Spleen (tissue), 11 donors: ENCODE measurements around the gene MUC4. TPM values are rescaled to one million over a fixed set of nuclear protein-coding genes. Genes with fewer than 3 reads are reported as not detected.
"Not testable (repeated sequence)": the region's sequence is repeated elsewhere in the genome, so short reads cannot be mapped to it uniquely, and the experiment has no call there.

Experiments
- DNase-seq: peaks from one replicate; pipeline ENCODE4 v3.0.0-alpha.2; 2020
- H3K27ac ChIP-seq, 8 donors: fragments of 200-600 bp; sonication (generic) in 7 of 8; 1 replicate in 4 of 8; 2 replicates in 4 of 8; pipeline versions ENCODE4 v1.5.0 to v1.8.0; 2016 to 2021; ENCODE audit warnings: inconsistent platforms in 4 of 8, mild to moderate bottlenecking in 4 of 8, moderate library complexity in 1 of 8
- H3K27me3 ChIP-seq, 7 donors: fragments of 200-600 bp; sonication (generic) in 6 of 7; replicated peaks in 1 of 7; 1 replicate in 4 of 7; 2 replicates in 3 of 7; pipeline versions ENCODE4 v1.5.0 to v1.8.0; 2016 to 2021; ENCODE audit warnings: inconsistent platforms in 3 of 7, mild to moderate bottlenecking in 1 of 7
- H3K36me3 ChIP-seq, 6 donors: fragments of 200-600 bp; sonication (generic) in 5 of 6; 1 replicate in 4 of 6; 2 replicates in 2 of 6; pipeline versions ENCODE4 v1.5.0 to v1.8.0; 2016 to 2021; ENCODE audit warnings: inconsistent platforms in 2 of 6
- H3K4me1 ChIP-seq, 6 donors: fragments of 200-600 bp; sonication (generic) in 5 of 6; 1 replicate in 3 of 6; 2 replicates in 3 of 6; pipeline versions ENCODE4 v1.5.0 to v1.8.0; 2016 to 2021; ENCODE audit warnings: inconsistent platforms in 3 of 6
- H3K4me3 ChIP-seq, 8 donors: fragments of 200-600 bp; sonication (generic) in 7 of 8; 1 replicate in 4 of 8; 2 replicates in 4 of 8; pipeline versions ENCODE4 v1.5.0 to v1.8.0; 2016 to 2021; ENCODE audit warnings: inconsistent platforms in 4 of 8, mild to moderate bottlenecking in 4 of 8, moderate library complexity in 2 of 8
- H3K9me3 ChIP-seq, 8 donors: fragments of 200-600 bp; sonication (generic) in 7 of 8; 1 replicate in 4 of 8; 2 replicates in 4 of 8; pipeline versions ENCODE4 v1.5.0 to v1.8.0; 2016 to 2021; ENCODE audit warnings: inconsistent platforms in 4 of 8
- POLR2A ChIP-seq, 3 donors: fragments of 450-650 bp; IDR thresholded peaks; one replicate each; pipeline ENCODE4 v1.5.1; 2017; ENCODE audit warnings: antibody characterized with exemption in 3 of 3, mild to moderate bottlenecking in 1 of 3
- POLR2AphosphoS5 ChIP-seq, 3 donors: sonication (generic); formaldehyde crosslinking; IDR thresholded peaks; one replicate each; pipeline ENCODE4 v1.5.1; 2017; ENCODE audit warnings: antibody characterized with exemption in 3 of 3
- WGBS, 5 donors: extraction: QIAGEN DNeasy Blood & Tissue Kit in 3 of 5; methylation state at CpG; one replicate each; pipeline versions ENCODE4 v1.1.5 to v1.1.7; 2013 to 2018; 5-methylcytosine and 5-hydroxymethylcytosine counted together
- intact Hi-C: fragments of 100-400 bp; cut with DNase I; formaldehyde crosslinking; loops from one replicate; pipeline ENCODE4 v1.15.0; 2023; ENCODE audit warnings: low total_unique reads
- polyA plus RNA-seq, 3 donors: library from polyadenylated mRNA; stranded (reverse); fragments of 200-250 nt; gene quantifications; one replicate each; pipeline ENCODE4 v1.2.1, GENCODE V29; 2013
- total RNA-seq, 7 donors: library from RNA; depleted of rRNA in 3 of 7; stranded (reverse); fragments of >200 nt in 3 of 7; fragmentation: NEBNext Ultra II Directional in 4 of 7; extraction: Animal tissue kit (Norgen Biotek cat#: 25700) in 4 of 7; gene quantifications; one replicate each; pipeline versions ENCODE4 v1.1.0 to v1.2.1, GENCODE V29; 2016 to 2021
- TF ChIP-seq, protein P1 (sequence below), 11 experiments: fragments of 200-600 bp in 7 of 11; fragments of 450-650 bp in 4 of 11; sonication (generic) in 4 of 11; IDR thresholded peaks in 8 of 11; conservative IDR thresholded peaks in 3 of 11; 1 replicate in 7 of 11; 2 replicates in 4 of 11; pipeline versions ENCODE4 v1.4.0 to v1.8.0; 2016 to 2021; ENCODE audit warnings: antibody characterized with exemption in 11 of 11, inconsistent platforms in 4 of 11, mild to moderate bottlenecking in 1 of 11
- donor health status: healthy with polysubstance abuse.
- donor health status: DM: no; HTN: no; CAD: no; lungs with moderate emphysema.
- donor health status: DM: no; HTN: no; CAD: no.
- donor health status: Bipolar disorder and iron deficiency.
- donor health status: healthy.
- donor health status: DM: no; HTN: no; CAD: no.
- donor health status: DM: yes; HTN: yes; CAD: no.

Gene MUC4
- total and polyA plus RNA-seq, 10 donors, result 0.02 to 0.03 TPM; not detected in 8

GRCh38 chr3:195720831-195721506, 90.8 kb downstream of the MUC4 start, which contains the start of gene MUC20:
Gene MUC20, plus strand, starts transcription at chr3:195720978. Its CDS starts 30 bp downstream, at chr3:195721008.
- intact Hi-C loops, result not testable (repeated sequence)

GRCh38 chr3:195719514-195720254, 92.0 kb downstream of the MUC4 start:
- H3K36me3 ChIP-seq, result peaks cover 0 to 15% (median 9%) of the 10 kb centered on the region in 6 donors
- H3K27ac ChIP-seq, H3K9me3 ChIP-seq, H3K4me1 ChIP-seq, H3K4me3 ChIP-seq, H3K27me3 ChIP-seq, intact Hi-C loops, DNase-seq: not testable (repeated sequence)
- WGBS, 5 donors, result 88 to 92% (median 92%) methylated on average over 16 of the region's 16 CpGs

More at GRCh38 chr3:195720831-195721506, 90.8 kb downstream of the MUC4 start, which contains the start of gene MUC20:
- not testable (repeated sequence) for H3K4me1 ChIP-seq, H3K9me3 ChIP-seq, H3K4me3 ChIP-seq, DNase-seq, H3K27ac ChIP-seq, H3K27me3 ChIP-seq, H3K36me3 ChIP-seq
- 56 to 75% (median 72%) methylated on average over 5 to 14 of the region's 16 CpGs for WGBS, 5 donors

DNA sequence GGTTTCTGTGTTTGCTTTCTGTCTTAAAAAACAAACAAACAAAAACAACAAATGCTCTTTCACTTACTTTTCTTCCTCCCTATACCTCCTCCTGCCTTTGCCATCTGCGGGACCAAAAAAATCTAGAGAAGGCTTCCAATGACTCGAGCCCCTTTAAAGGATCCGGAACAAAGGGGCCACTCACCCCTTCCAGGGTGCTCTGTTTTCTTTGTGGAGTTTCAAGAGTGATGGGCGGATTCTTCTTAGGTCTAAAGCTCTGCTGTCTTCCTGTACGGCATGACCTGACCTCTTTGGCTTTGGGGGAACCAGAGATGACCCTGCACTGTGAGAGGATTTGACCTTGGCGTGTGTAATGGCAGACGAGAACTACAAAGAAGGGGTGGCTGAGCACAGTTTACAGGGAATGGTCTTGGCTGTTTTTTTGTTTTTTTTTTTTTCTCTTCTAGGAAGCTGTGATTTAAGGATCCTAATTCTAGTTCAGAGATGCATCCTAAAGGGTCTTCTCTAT, 93.2 kb downstream of the MUC4 start:
- no peak for TF ChIP-seq POLR2A (IDR thresholded peaks at IDR 0.05)
- TF ChIP-seq POLR2AphosphoS5 (IDR thresholded peaks at IDR 0.05), result no peak
- TF ChIP-seq, protein P1, sequence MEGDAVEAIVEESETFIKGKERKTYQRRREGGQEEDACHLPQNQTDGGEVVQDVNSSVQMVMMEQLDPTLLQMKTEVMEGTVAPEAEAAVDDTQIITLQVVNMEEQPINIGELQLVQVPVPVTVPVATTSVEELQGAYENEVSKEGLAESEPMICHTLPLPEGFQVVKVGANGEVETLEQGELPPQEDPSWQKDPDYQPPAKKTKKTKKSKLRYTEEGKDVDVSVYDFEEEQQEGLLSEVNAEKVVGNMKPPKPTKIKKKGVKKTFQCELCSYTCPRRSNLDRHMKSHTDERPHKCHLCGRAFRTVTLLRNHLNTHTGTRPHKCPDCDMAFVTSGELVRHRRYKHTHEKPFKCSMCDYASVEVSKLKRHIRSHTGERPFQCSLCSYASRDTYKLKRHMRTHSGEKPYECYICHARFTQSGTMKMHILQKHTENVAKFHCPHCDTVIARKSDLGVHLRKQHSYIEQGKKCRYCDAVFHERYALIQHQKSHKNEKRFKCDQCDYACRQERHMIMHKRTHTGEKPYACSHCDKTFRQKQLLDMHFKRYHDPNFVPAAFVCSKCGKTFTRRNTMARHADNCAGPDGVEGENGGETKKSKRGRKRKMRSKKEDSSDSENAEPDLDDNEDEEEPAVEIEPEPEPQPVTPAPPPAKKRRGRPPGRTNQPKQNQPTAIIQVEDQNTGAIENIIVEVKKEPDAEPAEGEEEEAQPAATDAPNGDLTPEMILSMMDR (IDR thresholded peaks at IDR 0.05 in 8 of 11, conservative IDR thresholded peaks at IDR 0.05 in 3 of 11), result no peak
- WGBS, 5 donors, result 72 to 77% (median 75%) methylated on average over 7 of the region's 7 CpGs
- Histone ChIP-seq H3K4me1 (no peaks in the 10 kb centered on the region), H3K27ac (no peak overlapping the region), H3K4me3 (no peak overlapping the region), H3K27me3 (peaks cover 0 to 4% (median 0%) of the 10 kb centered on the region in 7 donors), H3K36me3 (peaks cover 0 to 20% (median 11%) of the 10 kb centered on the region in 6 donors), H3K9me3 (no peaks in the 10 kb centered on the region)
- DNase-seq, result no peak
- intact Hi-C loops, result no loop called here

- Histone ChIP-seq H3K36me3 (peaks cover 0 to 20% (median 11%) of the 10 kb centered on the region in 6 donors), H3K4me1 (no peaks in the 10 kb centered on the region), H3K27ac (no peak overlapping the region), H3K4me3 (no peak overlapping the region), H3K9me3 (no peaks in the 10 kb centered on the region), H3K27me3 (peaks cover 0 to 4% (median 0%) of the 10 kb centered on the region in 7 donors)
- no peak for DNase-seq
- no peak for TF ChIP-seq POLR2A (IDR thresholded peaks at IDR 0.05)
- TF ChIP-seq, protein P1 (IDR thresholded peaks at IDR 0.05 in 8 of 11, conservative IDR thresholded peaks at IDR 0.05 in 3 of 11), result no peak
- no peak for TF ChIP-seq POLR2AphosphoS5 (IDR thresholded peaks at IDR 0.05)
- 64 to 69% (median 67%) methylated on average over 5 of the region's 5 CpGs for WGBS, 5 donors
- intact Hi-C loops, result no loop called here
Measured at GRCh38 chr3:195717852-195718476, 93.8 kb downstream of the MUC4 start.
